CD4-positive, alpha-beta T cell treated with Interleukin-15 for 1 hour (primary cell): ENCODE data around the gene DAB2IP.
"Not testable (repeated sequence)": the region's sequence is repeated elsewhere in the genome, so short reads cannot be mapped to it uniquely, and the experiment has no call there.

Experiments
- DNase-seq: peaks from one replicate; pipeline ENCODE4 v3.0.0-alpha.2; 2020

The DAB2IP gene

GRCh38 chr9:121627427-121627826 lies 24.0 kb upstream of the DAB2IP start:
- DNase-seq: no peak

GRCh38 chr9:121628401-121628800 lies 23.0 kb upstream of the DAB2IP start:
- no peak for DNase-seq

- no peak for DNase-seq
Observed at GRCh38 chr9:121631115-121631514, 20.3 kb upstream of the DAB2IP start.

- no peak for DNase-seq
Observed at GRCh38 chr9:121631978-121632418, 19.4 kb upstream of the DAB2IP start.

GRCh38 chr9:121633119-121633714 lies 18.2 kb upstream of the DAB2IP start:
- no peak for DNase-seq

- DNase-seq: no peak
Observed at GRCh38 chr9:121633736-121634135, 17.7 kb upstream of the DAB2IP start.

GRCh38 chr9:121634329-121635261 lies 16.8 kb upstream of the DAB2IP start:
- no peak for DNase-seq

- DNase-seq: no peak
Observed at GRCh38 chr9:121635300-121635876, 16.0 kb upstream of the DAB2IP start.

- no peak for DNase-seq
Observed at GRCh38 chr9:121636341-121636865, 15.0 kb upstream of the DAB2IP start.

- no peak for DNase-seq
Observed at GRCh38 chr9:121636978-121637712, 14.3 kb upstream of the DAB2IP start.

GRCh38 chr9:121637713-121638220 lies 13.7 kb upstream of the DAB2IP start:
- DNase-seq: no peak

GRCh38 chr9:121638399-121638798 lies 13.0 kb upstream of the DAB2IP start:
- DNase-seq: no peak

GRCh38 chr9:121638901-121639592 lies 12.4 kb upstream of the DAB2IP start:
- DNase-seq: no peak

- DNase-seq: no peak
Observed at GRCh38 chr9:121639619-121640018, 11.8 kb upstream of the DAB2IP start.

GRCh38 chr9:121640076-121640475 lies 11.4 kb upstream of the DAB2IP start:
- DNase-seq: no peak

- no peak for DNase-seq
Observed at GRCh38 chr9:121640491-121641223, 10.8 kb upstream of the DAB2IP start.

GRCh38 chr9:121641224-121641611 lies 10.2 kb upstream of the DAB2IP start:
- no peak for DNase-seq

- DNase-seq: no peak
Observed at GRCh38 chr9:121642758-121643157, 8.7 kb upstream of the DAB2IP start.

- no peak for DNase-seq
Observed at GRCh38 chr9:121643473-121643872, 8.0 kb upstream of the DAB2IP start.

GRCh38 chr9:121644040-121644439 lies 7.4 kb upstream of the DAB2IP start:
- DNase-seq: not testable (repeated sequence)

GRCh38 chr9:121645003-121645402 lies 6.4 kb upstream of the DAB2IP start:
- no peak for DNase-seq
